Iris pigment epithelial cell (primary cell): ENCODE data around the gene NEURL2.
"Not testable (repeated sequence)": the region's sequence is repeated elsewhere in the genome, so short reads cannot be mapped to it uniquely, and the experiment has no call there.

Experiments used
- DNase-seq: peaks from one replicate; pipeline ENCODE4 v3.0.0-alpha.2; 2011; ENCODE audit warnings: low read depth

The NEURL2 gene

GRCh38 chr20:45919542-45920399 lies 28.8 kb upstream of the NEURL2 start:
- peak; percentile 95 for DNase-seq

GRCh38 chr20:45918779-45919537 lies 27.9 kb upstream of the NEURL2 start:
- DNase-seq: peak; percentile 56

- DNase-seq: peak; percentile 54
Measured at GRCh38 chr20:45918182-45918737, 27.3 kb upstream of the NEURL2 start.

- peak; percentile 56 for DNase-seq
Measured at GRCh38 chr20:45917790-45918141, 26.8 kb upstream of the NEURL2 start.

GRCh38 chr20:45913116-45913515 lies 22.1 kb upstream of the NEURL2 start:
- DNase-seq: peak; percentile 35

- DNase-seq: no peak
Measured at GRCh38 chr20:45912344-45912682, 21.3 kb upstream of the NEURL2 start.

- DNase-seq: peak; percentile 62
Measured at GRCh38 chr20:45911486-45912343, 20.7 kb upstream of the NEURL2 start, which contains the start of gene PLTP. Gene PLTP, minus strand, starts transcription at chr20:45912155. Its CDS starts 703 bp downstream, at chr20:45911452.

- peak; percentile 100 for DNase-seq
Measured at GRCh38 chr20:45910670-45911485, 19.9 kb upstream of the NEURL2 start.

- DNase-seq: no peak
Measured at GRCh38 chr20:45909817-45910669, 19.0 kb upstream of the NEURL2 start.

- DNase-seq: no peak
Measured at GRCh38 chr20:45909336-45909808, 18.4 kb upstream of the NEURL2 start.

- DNase-seq: no peak
Measured at GRCh38 chr20:45908084-45908483, 17.1 kb upstream of the NEURL2 start.

- no peak for DNase-seq
Measured at GRCh38 chr20:45907219-45907948, 16.4 kb upstream of the NEURL2 start.

- DNase-seq: peak; percentile 78
Measured at GRCh38 chr20:45905505-45906079, 14.6 kb upstream of the NEURL2 start.

- no peak for DNase-seq
Measured at GRCh38 chr20:45904583-45905504, 13.8 kb upstream of the NEURL2 start.

- no peak for DNase-seq
Measured at GRCh38 chr20:45902199-45902701, 11.2 kb upstream of the NEURL2 start.

GRCh38 chr20:45901332-45901731 lies 10.3 kb upstream of the NEURL2 start:
- not testable (repeated sequence) for DNase-seq

GRCh38 chr20:45899046-45899835 lies 8.2 kb upstream of the NEURL2 start:
- no peak for DNase-seq
